SK-N-SH (cell line): ENCODE data around the gene KCNK15. TPM values are rescaled to one million over a fixed set of nuclear protein-coding genes. Genes with fewer than 3 reads are reported as not detected.

Experiments
- CTCF ChIA-PET: fragments of 300-600, 350-600 bp; formaldehyde crosslinking; extraction: SDS; loops from one replicate; lab custom pipeline; 2021; lab: Yijun Ruan, JAX
- POLR2A ChIA-PET: fragments of 350-600 bp; sonication (Branson Sonifier 250); formaldehyde crosslinking; extraction: SDS; loops from one replicate; lab custom pipeline; 2020; ENCODE audit warnings: antibody characterized with exemption, inconsistent platforms; lab: Yijun Ruan, JAX
- DNase-seq: peaks from one replicate; pipeline ENCODE4 v3.0.0; 2012
- H2AFZ ChIP-seq: fragments of 200-600 bp; sonication (generic); 2 replicates; pipeline ENCODE4 v1.8.1; 2016; ENCODE audit warnings: antibody characterized with exemption, mild to moderate bottlenecking, low read depth
- H3F3A ChIP-seq: fragments of 200-600 bp; sonication (generic); replicated peaks from 2 replicates; pipeline ENCODE3; 2016; ENCODE audit warnings: antibody characterized with exemption, mild to moderate bottlenecking; ENCODE audit not compliant: insufficient read depth
- H3K27ac ChIP-seq, 2 experiments: fragments of 200-500 bp in 1 of 2; fragments of 200-600 bp in 1 of 2; sonication (Bioruptor generic) in 1 of 2; sonication (generic), shearing (Covaris generic) in 1 of 2; 2 replicates each; pipeline versions ENCODE4 v1.5.1 to v1.6.1; 2014 to 2016; ENCODE audit warnings: low read depth in 2 of 2, inconsistent platforms in 1 of 2, low read length in 1 of 2, mild to moderate bottlenecking in 1 of 2, mixed read lengths in 1 of 2
- H3K27me3 ChIP-seq: fragments of 200-600 bp; sonication (generic), shearing (Covaris generic); 2 replicates; pipeline ENCODE4 v1.6.1; 2016; ENCODE audit warnings: mixed run types; ENCODE audit not compliant: insufficient read depth
- H3K36me3 ChIP-seq, 2 experiments: fragments of 200-500 bp in 1 of 2; fragments of 200-600 bp in 1 of 2; sonication (Bioruptor generic) in 1 of 2; sonication (generic) in 1 of 2; replicated peaks in 1 of 2; 2 replicates each; pipeline versions ENCODE3 to v1.5.1; 2014 to 2016; ENCODE audit warnings: low read length in 1 of 2, mild to moderate bottlenecking in 1 of 2; ENCODE audit not compliant: insufficient read depth in 2 of 2, control insufficient read depth in 1 of 2
- H3K4me1 ChIP-seq, 2 experiments: fragments of 200-500 bp in 1 of 2; fragments of 200-600 bp in 1 of 2; sonication (Bioruptor generic) in 1 of 2; sonication (generic), shearing (Covaris generic) in 1 of 2; 2 replicates each; pipeline versions ENCODE4 v1.5.1 to v1.6.1; 2014 to 2016; ENCODE audit warnings: low read depth in 1 of 2, low read length in 1 of 2, mixed run types in 1 of 2; ENCODE audit not compliant: insufficient read depth in 2 of 2, control insufficient read depth in 1 of 2
- H3K4me2 ChIP-seq: fragments of 200-600 bp; sonication (generic), shearing (Covaris generic); 2 replicates; pipeline ENCODE4 v1.6.1; 2017; ENCODE audit warnings: mixed run types
- H3K4me3 ChIP-seq, 2 experiments: fragments of 200-500 bp in 1 of 2; fragments of 200-600 bp in 1 of 2; sonication (Bioruptor generic) in 1 of 2; sonication (generic), shearing (Covaris generic) in 1 of 2; 2 replicates each; pipeline versions ENCODE4 v1.5.1 to v1.8.1; 2014 to 2016; ENCODE audit warnings: low read depth in 2 of 2, inconsistent platforms in 1 of 2, low read length in 1 of 2, mild to moderate bottlenecking in 1 of 2, mixed read lengths in 1 of 2, moderate library complexity in 1 of 2
- H3K79me2 ChIP-seq: fragments of 200-600 bp; sonication (generic); 2 replicates; pipeline ENCODE4 v1.8.1; 2017; ENCODE audit warnings: mild to moderate bottlenecking; ENCODE audit not compliant: insufficient read depth
- H3K9ac ChIP-seq: fragments of 200-600 bp; sonication (generic); 2 replicates; pipeline ENCODE4 v1.6.1; 2017; ENCODE audit warnings: mixed run types
- H3K9me2 ChIP-seq: fragments of 200-600 bp; sonication (generic); 2 replicates; pipeline ENCODE4 v1.6.1; 2017; ENCODE audit warnings: mixed run types
- H3K9me3 ChIP-seq: fragments of 200-600 bp; sonication (generic); 2 replicates; pipeline ENCODE4 v1.6.1; 2017; ENCODE audit warnings: mixed run types, mild to moderate bottlenecking, moderate library complexity
- H4K20me1 ChIP-seq: fragments of 200-600 bp; sonication (generic); 2 replicates; pipeline ENCODE4 v1.6.1; 2017; ENCODE audit warnings: mild to moderate bottlenecking, mixed run types; ENCODE audit not compliant: insufficient read depth
- CHD2 ChIP-seq: fragments of 150-350 bp; IDR thresholded peaks from 2 replicates; pipeline ENCODE4 v1.6.1; 2018; ENCODE audit warnings: low read length; ENCODE audit not compliant: partially characterized antibody
- FOSL2 ChIP-seq: IDR thresholded peaks from 2 replicates; pipeline ENCODE4 v1.4.0; 2012; ENCODE audit warnings: low read depth, mild to moderate bottlenecking, moderate library complexity, borderline replicate concordance
- FOXJ3 ChIP-seq: sonication (generic); formaldehyde crosslinking; IDR thresholded peaks from 2 replicates; pipeline ENCODE4 v1.5.1; 2020; ENCODE audit warnings: mild to moderate bottlenecking, missing genetic modification reagents
- FOXM1 ChIP-seq: IDR thresholded peaks from 2 replicates; pipeline ENCODE4 v1.4.0; 2012; ENCODE audit warnings: low read depth, mild to moderate bottlenecking
- GATA2 ChIP-seq: sonication (generic); formaldehyde crosslinking; IDR thresholded peaks from 2 replicates; pipeline ENCODE4 v1.5.0; 2020; ENCODE audit warnings: mild to moderate bottlenecking, missing genetic modification reagents
- RCOR1 ChIP-seq: fragments of 150-350 bp; IDR thresholded peaks from 2 replicates; pipeline ENCODE4 v1.6.1; 2017; ENCODE audit warnings: antibody characterized with exemption, low read length
- SIN3A ChIP-seq: IDR thresholded peaks from 2 replicates; pipeline ENCODE4 v1.6.1; 2012; ENCODE audit warnings: low read depth, mild to moderate bottlenecking, low read length, moderate library complexity, borderline replicate concordance
- SMC3 ChIP-seq: IDR thresholded peaks from 2 replicates; pipeline ENCODE4 v1.6.1; 2012; ENCODE audit warnings: low read depth, low read length, improper control_type of control experiment
- ZBTB33 ChIP-seq: IDR thresholded peaks from 2 replicates; pipeline ENCODE4 v1.4.0; 2012; ENCODE audit warnings: low read depth, borderline replicate concordance
- WGBS: methylation state at CpG from one replicate; pipeline ENCODE4 v1.1.6; 2017; ENCODE audit warnings: low lambda C conversion rate; 5-methylcytosine and 5-hydroxymethylcytosine counted together
- polyA plus RNA-seq, 3 experiments: library from polyadenylated mRNA; depleted of rRNA; stranded (reverse); fragments of >200 nt; gene quantifications; 2 replicates each; pipeline ENCODE4 v1.2.3, GENCODE V29; 2012

KCNK15 gene
- polyA plus RNA-seq, 1 of the 3 experiments (the other 2 are of a cell fraction): 0.02 TPM

- TF ChIP-seq ZBTB33 (no peak), SMC3 (no peak), FOXM1 (no peak)
Measured at GRCh38 chr20:44758247-44759101, 12.8 kb downstream of the KCNK15 start (continued).

GRCh38 chr20:44759595-44759994 is 13.9 kb downstream of the KCNK15 start:
- Histone ChIP-seq H3K36me3 (no peaks in the 10 kb centered on the region), H2AFZ (no peak overlapping the region), H3K4me2 (no peak overlapping the region), H3K9me3 (no peaks in the 10 kb centered on the region), H3K9me2 (no peaks in the 10 kb centered on the region), H3F3A (no peaks in the 10 kb centered on the region), H3K4me3 (no peak overlapping the region), H3K79me2 (no peaks in the 10 kb centered on the region), H3K9ac (no peak overlapping the region), H3K27me3 (peaks cover 11% of the 10 kb centered on the region; the same call in 1 of the 2 replicates), H3K27ac (peak overlapping the region in 1 of 2 experiments; percentile 99; a peak in 2 of 4 replicates), H4K20me1 (no peaks in the 10 kb centered on the region), H3K4me1 (peaks cover 0 to 61% of the 10 kb centered on the region in 2 experiments; a peak in 2 of 4 replicates)
- 53% methylated on average over 1 of the region's 1 CpG for WGBS
- peak; percentile 58 for DNase-seq
- POLR2A ChIA-PET: no interaction called here
- CTCF ChIA-PET: interaction anchor here (1.2 to 12.2 kb wide), 2 partner anchors 12 to 26 kb away, joined by 5 to 110 read pairs; partner anchors contain the start of gene KCNK15
- TF ChIP-seq FOXJ3 (CRISPR knock-in tag): 0 out of 2 replicates have a peak, but pooled peaks have one; percentile 43
- no peak for TF ChIP-seq ZBTB33
- TF ChIP-seq CHD2: peak; percentile 12

- Histone ChIP-seq H3K27ac (peak overlapping the region in 1 of 2 experiments; percentile 99; a peak in 2 of 4 replicates), H3K4me3 (no peak overlapping the region), H3K4me1 (peaks cover 0 to 72% of the 10 kb centered on the region in 2 experiments; a peak in 2 of 4 replicates), H3K9me2 (no peaks in the 10 kb centered on the region), H3K36me3 (no peaks in the 10 kb centered on the region), H3K79me2 (no peaks in the 10 kb centered on the region), H3F3A (no peaks in the 10 kb centered on the region), H4K20me1 (no peaks in the 10 kb centered on the region), H2AFZ (no peak overlapping the region), H3K9ac (no peak overlapping the region), H3K9me3 (no peaks in the 10 kb centered on the region), H3K4me2 (no peak overlapping the region), H3K27me3 (peaks cover 15% of the 10 kb centered on the region; the same call in 1 of the 2 replicates)
- POLR2A ChIA-PET: interaction anchor here (1.0 kb wide), 1 partner anchor 14 kb away, joined by 3 read pairs; no protein-coding TSS in a partner anchor
- TF ChIP-seq RCOR1 (no peak), GATA2 (CRISPR knock-in tag) (no peak), FOSL2 (no peak), ZBTB33 (no peak), SIN3A (no peak)
- 20% methylated on average over 2 of the region's 3 CpGs for WGBS
- CTCF ChIA-PET: interaction anchor here (1.0 to 12.2 kb wide), 8 partner anchors 9 to 87 kb away, joined by 3 to 110 read pairs (median 4); partner anchors contain the start of gene KCNK15
- DNase-seq: no peak
Measured at GRCh38 chr20:44761423-44761822, 15.8 kb downstream of the KCNK15 start.
